Measurements from ENCODE around the gene CERS6.

DNA sequence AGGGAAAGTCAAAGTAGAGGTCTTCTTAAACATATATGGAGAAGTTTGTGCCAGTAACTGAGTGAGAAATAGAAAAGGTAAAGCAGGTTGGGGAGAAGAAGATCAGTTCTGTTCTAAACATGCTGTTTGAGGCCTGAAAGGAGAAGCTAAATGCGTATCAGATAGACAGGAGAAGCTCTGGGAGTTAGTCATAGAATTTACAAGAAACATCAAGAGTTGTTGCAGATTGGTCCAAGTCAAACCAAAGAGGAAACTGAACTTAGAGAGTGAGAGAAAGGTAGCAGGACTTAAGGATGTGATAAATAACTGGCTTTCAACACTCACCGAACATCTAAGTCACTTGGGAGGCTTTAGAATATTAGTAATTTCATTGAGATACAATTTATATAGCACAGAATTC is 29.2 kb upstream of the CERS6 start:
- TF ChIP-seq, protein P1, sequence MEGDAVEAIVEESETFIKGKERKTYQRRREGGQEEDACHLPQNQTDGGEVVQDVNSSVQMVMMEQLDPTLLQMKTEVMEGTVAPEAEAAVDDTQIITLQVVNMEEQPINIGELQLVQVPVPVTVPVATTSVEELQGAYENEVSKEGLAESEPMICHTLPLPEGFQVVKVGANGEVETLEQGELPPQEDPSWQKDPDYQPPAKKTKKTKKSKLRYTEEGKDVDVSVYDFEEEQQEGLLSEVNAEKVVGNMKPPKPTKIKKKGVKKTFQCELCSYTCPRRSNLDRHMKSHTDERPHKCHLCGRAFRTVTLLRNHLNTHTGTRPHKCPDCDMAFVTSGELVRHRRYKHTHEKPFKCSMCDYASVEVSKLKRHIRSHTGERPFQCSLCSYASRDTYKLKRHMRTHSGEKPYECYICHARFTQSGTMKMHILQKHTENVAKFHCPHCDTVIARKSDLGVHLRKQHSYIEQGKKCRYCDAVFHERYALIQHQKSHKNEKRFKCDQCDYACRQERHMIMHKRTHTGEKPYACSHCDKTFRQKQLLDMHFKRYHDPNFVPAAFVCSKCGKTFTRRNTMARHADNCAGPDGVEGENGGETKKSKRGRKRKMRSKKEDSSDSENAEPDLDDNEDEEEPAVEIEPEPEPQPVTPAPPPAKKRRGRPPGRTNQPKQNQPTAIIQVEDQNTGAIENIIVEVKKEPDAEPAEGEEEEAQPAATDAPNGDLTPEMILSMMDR (IDR thresholded peaks at IDR 0.05): no peak
- TF ChIP-seq POLR2A (IDR thresholded peaks at IDR 0.05) (no peak), POLR2AphosphoS5 (IDR thresholded peaks at IDR 0.05) (no peak), EP300 (IDR thresholded peaks at IDR 0.05) (no peak)
